Testis (tissue), 2 donors: ENCODE measurements around the gene NCBP3.

ENCODE experiments used
- CTCF ChIP-seq, 3 experiments: fragments of 450-650 bp in 2 of 3; fragments of 200-600 bp in 1 of 3; sonication (generic) in 1 of 3; IDR thresholded peaks; one replicate each; pipeline ENCODE4 v1.5.1; 2016 to 2019; ENCODE audit warnings: antibody characterized with exemption in 3 of 3, mild to moderate bottlenecking in 2 of 3, moderate library complexity in 1 of 3
- POLR2A ChIP-seq: fragments of 450-650 bp; IDR thresholded peaks from one replicate; pipeline ENCODE4 v1.6.1; 2017; ENCODE audit warnings: antibody characterized with exemption, mild to moderate bottlenecking, moderate library complexity

- TF ChIP-seq CTCF (IDR thresholded peaks at IDR 0.05): no peak
- TF ChIP-seq POLR2A: no peak
Measured at GRCh38 chr17:3771140-3771539, 74.9 kb downstream of the NCBP3 start.
